Muscle layer of duodenum (tissue), 2 donors: ENCODE results near the gene SREBF2.

Source experiments
- H3K27ac ChIP-seq: one replicate; pipeline ENCODE4 v1.7.0; 2013; ENCODE audit warnings: mild to moderate bottlenecking, low read length
- H3K27me3 ChIP-seq: one replicate; pipeline ENCODE4 v1.7.0; 2013; ENCODE audit warnings: low read depth, mild to moderate bottlenecking, control low read depth, low read length
- H3K36me3 ChIP-seq, 2 donors: one replicate each; pipeline ENCODE4 v1.7.0; 2013; ENCODE audit warnings: low read length in 2 of 2, control low read depth in 1 of 2, mild to moderate bottlenecking in 1 of 2; ENCODE audit not compliant: insufficient read depth in 2 of 2, control insufficient read depth in 1 of 2
- H3K4me1 ChIP-seq, 2 donors: one replicate each; pipeline ENCODE4 v1.7.0; 2013; ENCODE audit warnings: low read length in 2 of 2, mild to moderate bottlenecking in 2 of 2, control low read depth in 1 of 2, moderate library complexity in 1 of 2; ENCODE audit not compliant: insufficient read depth in 2 of 2, control insufficient read depth in 1 of 2
- H3K4me3 ChIP-seq, 2 donors: one replicate each; pipeline ENCODE4 v1.7.0; 2013; ENCODE audit warnings: low read length in 2 of 2, low read depth in 1 of 2, mild to moderate bottlenecking in 1 of 2
- H3K9me3 ChIP-seq, 2 donors: one replicate each; pipeline ENCODE4 v1.7.0; 2013; ENCODE audit warnings: low read length in 2 of 2, control low read depth in 1 of 2, mild to moderate bottlenecking in 1 of 2; ENCODE audit not compliant: control insufficient read depth in 1 of 2
- donor health status: healthy.

SREBF2 gene

GRCh38 chr22:41810022-41810421 lies 22.9 kb upstream of the SREBF2 start:
- H3K27me3 ChIP-seq: no peaks in the 10 kb centered on the region

GRCh38 chr22:41812805-41813545 lies 19.9 kb upstream of the SREBF2 start:
- Histone ChIP-seq H3K27ac (no peak overlapping the region), H3K27me3 (no peaks in the 10 kb centered on the region), H3K4me1 (no peaks in the 10 kb centered on the region), H3K9me3 (no peaks in the 10 kb centered on the region), H3K4me3 (no peak overlapping the region), H3K36me3 (peaks cover 14 to 51% of the 10 kb centered on the region in 2 donors)

More at GRCh38 chr22:41810022-41810421, 22.9 kb upstream of the SREBF2 start:
- no peaks in the 10 kb centered on the region for H3K9me3 ChIP-seq
- H3K4me3 ChIP-seq: no peak overlapping the region
- no peak overlapping the region for H3K27ac ChIP-seq
- no peaks in the 10 kb centered on the region for H3K4me1 ChIP-seq
- H3K36me3 ChIP-seq: peaks cover 11 to 40% of the 10 kb centered on the region in 2 donors

GRCh38 chr22:41813726-41814410 lies 19.0 kb upstream of the SREBF2 start:
- H3K4me3 ChIP-seq: no peak overlapping the region
- no peaks in the 10 kb centered on the region for H3K9me3 ChIP-seq
- H3K4me1 ChIP-seq: no peaks in the 10 kb centered on the region
- H3K36me3 ChIP-seq: peaks cover 19 to 44% of the 10 kb centered on the region in 2 donors
- H3K27ac ChIP-seq: no peak overlapping the region
- no peaks in the 10 kb centered on the region for H3K27me3 ChIP-seq

GRCh38 chr22:41815716-41816115 lies 17.2 kb upstream of the SREBF2 start:
- Histone ChIP-seq H3K27me3 (no peaks in the 10 kb centered on the region), H3K4me1 (no peaks in the 10 kb centered on the region), H3K4me3 (no peak overlapping the region), H3K9me3 (no peaks in the 10 kb centered on the region), H3K36me3 (peaks cover 18 to 32% of the 10 kb centered on the region in 2 donors), H3K27ac (no peak overlapping the region)

GRCh38 chr22:41816241-41816640 lies 16.7 kb upstream of the SREBF2 start:
- no peak overlapping the region for H3K27ac ChIP-seq
- H3K4me1 ChIP-seq: no peaks in the 10 kb centered on the region
- H3K36me3 ChIP-seq: peaks cover 18 to 27% of the 10 kb centered on the region in 2 donors
- no peaks in the 10 kb centered on the region for H3K9me3 ChIP-seq
- no peak overlapping the region for H3K4me3 ChIP-seq
- H3K27me3 ChIP-seq: no peaks in the 10 kb centered on the region

GRCh38 chr22:41816871-41817270 lies 16.0 kb upstream of the SREBF2 start:
- peaks cover 18 to 24% of the 10 kb centered on the region in 2 donors for H3K36me3 ChIP-seq
- no peak overlapping the region for H3K27ac ChIP-seq
- H3K9me3 ChIP-seq: no peaks in the 10 kb centered on the region
- no peaks in the 10 kb centered on the region for H3K4me1 ChIP-seq
- H3K4me3 ChIP-seq: no peak overlapping the region
- no peaks in the 10 kb centered on the region for H3K27me3 ChIP-seq

- Histone ChIP-seq H3K9me3 (no peaks in the 10 kb centered on the region), H3K4me1 (no peaks in the 10 kb centered on the region), H3K36me3 (peaks cover 17 to 20% of the 10 kb centered on the region in 2 donors), H3K27me3 (no peaks in the 10 kb centered on the region), H3K4me3 (no peak overlapping the region), H3K27ac (no peak overlapping the region)
These were observed 14.9 kb upstream of the SREBF2 start for GRCh38 chr22:41818011-41818410.

- H3K9me3 ChIP-seq: no peaks in the 10 kb centered on the region
- no peaks in the 10 kb centered on the region for H3K4me1 ChIP-seq
- no peaks in the 10 kb centered on the region for H3K27me3 ChIP-seq
- H3K36me3 ChIP-seq: peaks cover 14 to 15% of the 10 kb centered on the region in 2 donors
- H3K4me3 ChIP-seq: no peak overlapping the region
- no peak overlapping the region for H3K27ac ChIP-seq
These were observed 14.3 kb upstream of the SREBF2 start for GRCh38 chr22:41818596-41818995.

- H3K27ac ChIP-seq: no peak overlapping the region
- H3K9me3 ChIP-seq: no peaks in the 10 kb centered on the region
- no peaks in the 10 kb centered on the region for H3K4me1 ChIP-seq
- no peaks in the 10 kb centered on the region for H3K27me3 ChIP-seq
- no peak overlapping the region for H3K4me3 ChIP-seq
- peaks cover 11 to 15% of the 10 kb centered on the region in 2 donors for H3K36me3 ChIP-seq
These were observed 13.6 kb upstream of the SREBF2 start for GRCh38 chr22:41819257-41819656.

- Histone ChIP-seq H3K4me3 (no peak overlapping the region), H3K9me3 (no peaks in the 10 kb centered on the region), H3K27ac (no peak overlapping the region), H3K4me1 (no peaks in the 10 kb centered on the region), H3K36me3 (peaks cover 11 to 15% of the 10 kb centered on the region in 2 donors), H3K27me3 (no peaks in the 10 kb centered on the region)
These were observed 12.5 kb upstream of the SREBF2 start for GRCh38 chr22:41820447-41820846.

- peaks cover 0 to 11% of the 10 kb centered on the region in 2 donors for H3K36me3 ChIP-seq
- H3K4me3 ChIP-seq: no peak overlapping the region
These were observed 11.2 kb upstream of the SREBF2 start for GRCh38 chr22:41821471-41822316.

More at GRCh38 chr22:41821471-41822316, 11.2 kb upstream of the SREBF2 start:
- no peaks in the 10 kb centered on the region for H3K27me3 ChIP-seq
- no peaks in the 10 kb centered on the region for H3K9me3 ChIP-seq
- no peaks in the 10 kb centered on the region for H3K4me1 ChIP-seq
- H3K27ac ChIP-seq: no peak overlapping the region
